D721Med (cell line): ENCODE results near the gene NDUFS1.

Source experiments
- DNase-seq: peaks from one replicate; pipeline ENCODE4 v3.0.0; 2011; ENCODE audit warnings: low spot score; ENCODE audit not compliant: insufficient read length
- FAIRE-seq: peaks from 2 replicates; lab custom pipeline; 2011; peaks lifted over from hg19 to GRCh38; lab: Jason Lieb, UNC
- CTCF ChIP-seq: IDR thresholded peaks from 2 replicates; pipeline ENCODE4 v1.5.1; 2012; ENCODE audit warnings: mild to moderate bottlenecking, control low read depth; ENCODE audit not compliant: insufficient read depth; ENCODE audit errors: missing control alignments

The NDUFS1 gene

GRCh38 chr2:206085742-206086445, 73.3 kb downstream of the NDUFS1 start, which contains the start of gene INO80D:
INO80D (minus strand) TSS chr2:206086174; CDS start chr2:206063016, 23,158 bp downstream.
- TF ChIP-seq CTCF, result peak; percentile 29
- FAIRE-seq (no peak), DNase-seq (no peak)

GRCh38 chr2:206084870-206085741, 74.1 kb downstream of the NDUFS1 start:
- no peak for DNase-seq
- no peak for TF ChIP-seq CTCF
- no peak for FAIRE-seq

- DNase-seq (no peak), FAIRE-seq (no peak)
- no peak for TF ChIP-seq CTCF
Observed at GRCh38 chr2:206084439-206084869, 74.8 kb downstream of the NDUFS1 start.

- FAIRE-seq, result no peak
- TF ChIP-seq CTCF, result no peak
- DNase-seq, result no peak
Observed at GRCh38 chr2:206083602-206084438, 75.4 kb downstream of the NDUFS1 start.

DNA sequence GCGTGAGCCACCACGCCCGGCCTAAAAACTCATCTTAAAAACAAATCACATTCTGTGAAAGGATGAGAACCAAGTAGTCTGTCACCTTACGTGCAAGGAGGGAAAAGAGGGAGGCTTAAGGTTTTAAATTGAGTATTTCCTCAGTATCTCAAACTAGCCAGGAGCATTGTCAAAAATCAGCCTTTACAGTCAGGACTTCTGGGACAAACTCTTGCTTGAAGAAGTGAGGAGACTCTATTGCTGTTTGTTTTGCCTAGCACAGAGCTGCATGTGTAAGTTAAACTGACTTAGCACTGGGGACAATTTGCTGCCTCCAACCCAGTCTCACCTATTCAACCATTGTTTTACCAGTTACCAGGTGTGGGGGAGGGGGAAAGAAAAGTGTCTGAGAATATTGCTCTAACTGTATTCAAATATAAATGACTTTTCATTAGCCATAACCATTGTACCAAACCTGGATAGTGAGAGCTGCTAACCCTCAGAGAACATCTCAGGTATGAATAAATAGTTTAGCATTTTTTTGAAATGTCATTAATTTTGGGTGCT, 76.9 kb downstream of the NDUFS1 start:
- DNase-seq (no peak), FAIRE-seq (no peak)
- no peak for TF ChIP-seq CTCF

GRCh38 chr2:206080927-206081326, 78.3 kb downstream of the NDUFS1 start:
- TF ChIP-seq CTCF, result no peak
- no peak for FAIRE-seq
- no peak for DNase-seq
